Stomach (tissue), 9 donors: ENCODE results near the gene DNAH17. TPM values are rescaled to one million over a fixed set of nuclear protein-coding genes. Genes with fewer than 3 reads are reported as not detected.
A peak's percentile ranks its signal among the peaks of the same experiment; 100 is the strongest.

Experiments
- DNase-seq, 2 donors: peaks; one replicate each; pipeline versions ENCODE4 v3.0.0 to v3.0.0-alpha.2; 2013 to 2019
- H3K27ac ChIP-seq, 5 donors: fragments of 200-600 bp in 4 of 5; sonication (generic) in 4 of 5; one replicate each; pipeline ENCODE4 v1.5.1; 2013 to 2019; ENCODE audit warnings: mild to moderate bottlenecking in 1 of 5, moderate library complexity in 1 of 5
- H3K27me3 ChIP-seq, 3 donors: fragments of 200-600 bp; sonication (generic); one replicate each; pipeline ENCODE4 v1.5.1; 2017 to 2019; ENCODE audit warnings: mixed run types in 1 of 3
- H3K36me3 ChIP-seq, 4 donors: fragments of 200-600 bp; sonication (generic); 1 replicate in 3 of 4; 2 replicates in 1 of 4; pipeline ENCODE4 v1.5.1; 2016 to 2019
- H3K4me1 ChIP-seq, 4 donors: fragments of 200-600 bp; sonication (generic); one replicate each; pipeline ENCODE4 v1.5.1; 2016 to 2019
- H3K4me3 ChIP-seq, 4 donors: fragments of 200-600 bp; sonication (generic) in 3 of 4; one replicate each; pipeline ENCODE4 v1.5.1; 2016 to 2019; ENCODE audit warnings: mild to moderate bottlenecking in 1 of 4
- H3K9me3 ChIP-seq, 4 donors: fragments of 200-600 bp; sonication (generic); one replicate each; pipeline ENCODE4 v1.5.1; 2016 to 2019
- EP300 ChIP-seq: sonication (generic); formaldehyde crosslinking; IDR thresholded peaks from one replicate; pipeline ENCODE4 v1.6.1; 2017; ENCODE audit warnings: antibody characterized with exemption
- POLR2A ChIP-seq, 4 donors: fragments of 450-650 bp; IDR thresholded peaks; one replicate each; pipeline ENCODE4 v1.6.1; 2016; ENCODE audit warnings: antibody characterized with exemption in 4 of 4, control low read depth in 2 of 4, mild to moderate bottlenecking in 1 of 4, moderate library complexity in 1 of 4
- POLR2AphosphoS5 ChIP-seq, 3 donors: sonication (generic); formaldehyde crosslinking; IDR thresholded peaks; one replicate each; pipeline ENCODE4 v1.6.1; 2016; ENCODE audit warnings: antibody characterized with exemption in 3 of 3
- WGBS, 5 donors: extraction: QIAGEN DNeasy Blood & Tissue Kit in 3 of 5; methylation state at CpG; one replicate each; pipeline versions ENCODE4 v1.1.5 to v1.1.7; 2013 to 2018; 5-methylcytosine and 5-hydroxymethylcytosine counted together
- intact Hi-C: fragments of 100-400 bp; cut with DNase I; formaldehyde crosslinking; loops from one replicate; pipeline ENCODE4 v1.15.1; 2023; ENCODE audit warnings: low total_unique reads
- polyA plus RNA-seq, 3 donors: library from polyadenylated mRNA; stranded (reverse); fragments of 200-250 nt; gene quantifications; one replicate each; pipeline ENCODE4 v1.2.3, GENCODE V29; 2013
- total RNA-seq, 5 donors: library from RNA; depleted of rRNA; stranded (reverse); fragments of >200 nt; gene quantifications; one replicate each; pipeline versions ENCODE4 v1.1.0 to v1.2.3, GENCODE V29; 2014 to 2016
- TF ChIP-seq, protein P1 (sequence below), 7 experiments: fragments of 450-650 bp in 4 of 7; fragments of 200-600 bp in 3 of 7; sonication (generic) in 3 of 7; IDR thresholded peaks; one replicate each; pipeline ENCODE4 v1.5.1; 2016 to 2019; ENCODE audit warnings: antibody characterized with exemption in 7 of 7, control low read depth in 2 of 7, mild to moderate bottlenecking in 1 of 7
- donor health status: healthy with polysubstance abuse.
- donor health status: Bipolar disorder and iron deficiency.
- donor health status: healthy.

The DNAH17 gene
- total and polyA plus RNA-seq, 8 donors: 0.03 to 2.4 (median 0.45) TPM; not detected in 5

DNA sequence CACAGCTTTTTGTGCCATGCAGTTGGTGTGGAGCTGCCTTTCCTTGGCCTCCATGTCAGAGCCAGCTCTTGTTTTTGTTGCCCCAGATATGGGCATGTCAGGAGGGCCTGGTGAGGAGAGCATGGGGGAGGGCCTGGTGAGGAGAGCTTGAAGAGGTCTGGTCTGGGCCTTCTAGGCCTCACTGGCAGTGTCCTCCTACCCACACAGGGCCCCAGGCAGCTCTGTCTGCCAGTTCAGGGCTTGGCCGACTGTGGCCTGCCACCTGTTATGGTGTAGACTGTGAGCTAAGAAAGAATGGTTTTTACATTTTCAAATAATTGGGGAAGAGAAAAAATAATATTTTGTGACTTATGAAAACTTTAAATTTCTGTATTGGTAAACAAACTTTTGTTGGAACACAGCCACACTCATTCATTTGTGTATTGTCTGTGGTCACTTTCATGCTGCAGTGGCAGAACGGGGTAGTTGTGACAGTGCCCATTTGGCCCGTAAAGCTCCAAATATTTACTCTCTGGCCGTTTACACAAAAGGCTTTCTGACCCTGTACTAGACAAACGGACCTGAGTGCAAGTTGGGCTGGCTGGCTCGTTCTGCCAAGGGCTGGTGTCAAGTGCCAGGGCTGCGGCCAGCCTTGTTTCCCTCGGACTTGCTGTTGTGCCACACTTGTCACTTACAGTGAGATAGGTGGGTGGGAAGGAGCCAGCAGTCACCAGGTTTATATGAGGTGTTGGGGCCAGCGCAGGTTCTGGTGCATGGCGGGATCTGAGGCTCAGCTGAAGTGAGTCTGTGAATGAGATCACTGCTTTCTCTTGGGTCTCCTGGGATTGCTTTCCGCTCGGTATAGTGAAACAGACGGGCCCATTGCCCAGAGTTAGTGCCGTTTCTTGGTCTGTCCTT is 180.5 kb downstream of the DNAH17 start:
- Histone ChIP-seq H3K27me3 (no peaks in the 10 kb centered on the region), H3K4me3 (no peak overlapping the region), H3K9me3 (no peaks in the 10 kb centered on the region), H3K36me3 (peaks cover 45 to 92% (median 77%) of the 10 kb centered on the region in 4 donors), H3K4me1 (peaks cover 3 to 54% (median 35%) of the 10 kb centered on the region in 4 donors), H3K27ac (peak overlapping the region in 4 of 5 donors; percentile 8 to 68 (median 54))
- TF ChIP-seq EP300: no peak
- TF ChIP-seq POLR2A (IDR thresholded peaks at IDR 0.05): no peak
- intact Hi-C loops: no loop called here
- DNase-seq: peak in 1 of 2 donors; percentile 64
- 34 to 52% (median 43%) methylated on average over 12 to 14 of the region's 14 CpGs for WGBS, 5 donors

DNA sequence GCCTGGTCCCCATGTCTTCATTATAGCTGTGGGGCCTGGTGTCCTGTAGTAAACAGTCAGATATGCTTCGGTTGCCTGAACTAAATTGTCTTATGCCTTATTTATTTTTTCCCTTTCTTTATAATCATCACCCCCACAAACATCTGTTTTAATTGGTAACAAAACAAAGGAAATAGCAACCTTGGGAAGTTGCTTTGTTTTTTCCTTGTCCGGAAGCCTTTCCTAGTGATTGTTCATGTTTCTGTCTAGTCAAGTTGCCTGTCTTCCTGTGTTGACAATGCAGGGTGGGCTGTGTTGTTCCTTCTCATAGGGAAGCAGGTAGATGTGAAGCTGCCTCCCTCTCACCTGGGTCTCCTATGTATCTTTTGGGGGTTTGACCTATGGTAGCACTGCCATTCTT is 182.0 kb downstream of the DNAH17 start:
- TF ChIP-seq POLR2AphosphoS5 (IDR thresholded peaks at IDR 0.05) (no peak), EP300 (no peak), POLR2A (IDR thresholded peaks at IDR 0.05) (no peak)
- TF ChIP-seq, protein P1, sequence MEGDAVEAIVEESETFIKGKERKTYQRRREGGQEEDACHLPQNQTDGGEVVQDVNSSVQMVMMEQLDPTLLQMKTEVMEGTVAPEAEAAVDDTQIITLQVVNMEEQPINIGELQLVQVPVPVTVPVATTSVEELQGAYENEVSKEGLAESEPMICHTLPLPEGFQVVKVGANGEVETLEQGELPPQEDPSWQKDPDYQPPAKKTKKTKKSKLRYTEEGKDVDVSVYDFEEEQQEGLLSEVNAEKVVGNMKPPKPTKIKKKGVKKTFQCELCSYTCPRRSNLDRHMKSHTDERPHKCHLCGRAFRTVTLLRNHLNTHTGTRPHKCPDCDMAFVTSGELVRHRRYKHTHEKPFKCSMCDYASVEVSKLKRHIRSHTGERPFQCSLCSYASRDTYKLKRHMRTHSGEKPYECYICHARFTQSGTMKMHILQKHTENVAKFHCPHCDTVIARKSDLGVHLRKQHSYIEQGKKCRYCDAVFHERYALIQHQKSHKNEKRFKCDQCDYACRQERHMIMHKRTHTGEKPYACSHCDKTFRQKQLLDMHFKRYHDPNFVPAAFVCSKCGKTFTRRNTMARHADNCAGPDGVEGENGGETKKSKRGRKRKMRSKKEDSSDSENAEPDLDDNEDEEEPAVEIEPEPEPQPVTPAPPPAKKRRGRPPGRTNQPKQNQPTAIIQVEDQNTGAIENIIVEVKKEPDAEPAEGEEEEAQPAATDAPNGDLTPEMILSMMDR (IDR thresholded peaks at IDR 0.05): no peak
- Histone ChIP-seq H3K27ac (no peak overlapping the region), H3K27me3 (no peaks in the 10 kb centered on the region), H3K4me1 (peaks cover 9 to 64% (median 41%) of the 10 kb centered on the region in 4 donors), H3K9me3 (no peaks in the 10 kb centered on the region), H3K36me3 (peaks cover 31 to 83% (median 66%) of the 10 kb centered on the region in 4 donors), H3K4me3 (no peak overlapping the region)
- DNase-seq: no peak
- WGBS, 5 donors: 77 to 91% (median 87%) methylated on average over 2 of the region's 2 CpGs
- intact Hi-C loops: no loop called here

DNA sequence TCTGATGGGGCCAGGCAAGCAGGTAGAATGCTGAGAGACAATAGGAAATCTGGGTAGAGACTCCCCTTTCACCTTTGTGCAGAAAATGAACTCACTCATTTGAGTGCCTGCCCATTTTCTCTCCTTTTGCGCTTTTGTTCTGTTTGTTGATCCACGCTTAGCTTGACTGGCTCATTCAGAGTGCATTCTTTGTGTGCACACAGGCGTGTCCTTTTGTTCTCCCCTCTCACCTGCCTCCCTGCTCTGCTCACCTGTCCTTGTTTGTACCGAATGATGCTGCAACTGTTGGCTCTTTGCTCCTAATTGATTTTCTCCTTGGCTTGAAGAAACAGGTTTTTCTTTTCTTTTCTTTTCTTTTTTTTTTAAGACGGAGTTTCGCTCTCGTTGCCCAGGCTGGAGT is 183.0 kb downstream of the DNAH17 start:
- H3K4me3 ChIP-seq: no peak overlapping the region
- H3K27ac ChIP-seq: no peak overlapping the region
- intact Hi-C loops: no loop called here
- H3K9me3 ChIP-seq: no peaks in the 10 kb centered on the region
- peak in 1 of 2 donors; percentile 64 for DNase-seq
- WGBS, 5 donors: 58 to 80% (median 71%) methylated on average over 7 of the region's 7 CpGs
- peaks cover 15 to 71% (median 46%) of the 10 kb centered on the region in 4 donors for H3K4me1 ChIP-seq
- no peaks in the 10 kb centered on the region for H3K27me3 ChIP-seq
- peaks cover 22 to 74% (median 57%) of the 10 kb centered on the region in 4 donors for H3K36me3 ChIP-seq
- TF ChIP-seq POLR2AphosphoS5 (IDR thresholded peaks at IDR 0.05): no peak
- no peak for TF ChIP-seq POLR2A (IDR thresholded peaks at IDR 0.05)
- TF ChIP-seq, protein P1 (IDR thresholded peaks at IDR 0.05): no peak
- TF ChIP-seq EP300: no peak

DNA sequence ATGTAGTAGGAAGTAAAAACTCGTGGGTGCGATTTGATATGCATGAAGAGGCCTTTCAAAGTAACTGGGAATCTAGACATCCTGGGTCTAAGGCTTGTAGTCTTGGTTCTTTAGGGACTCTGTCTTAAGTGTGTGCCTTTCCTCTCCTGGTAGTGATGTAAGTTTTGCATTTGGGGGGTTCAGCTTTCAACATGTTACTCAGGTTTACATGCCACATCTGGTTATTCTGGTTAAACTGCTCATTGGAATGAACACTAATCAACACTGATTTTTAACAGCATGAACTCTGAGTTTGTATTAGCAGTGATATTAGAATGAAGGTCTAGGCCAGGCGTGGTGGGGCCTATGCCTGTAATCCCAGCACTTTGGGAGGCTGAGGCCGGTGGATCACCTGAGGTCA is 183.6 kb downstream of the DNAH17 start:
- peak in 1 of 2 donors; percentile 39 for DNase-seq
- no peak for TF ChIP-seq POLR2A (IDR thresholded peaks at IDR 0.05)
- no peak for TF ChIP-seq EP300
- TF ChIP-seq, protein P1 (IDR thresholded peaks at IDR 0.05): no peak
- no peak for TF ChIP-seq POLR2AphosphoS5 (IDR thresholded peaks at IDR 0.05)
- intact Hi-C loops: no loop called here
- peaks cover 18 to 77% (median 49%) of the 10 kb centered on the region in 4 donors for H3K4me1 ChIP-seq
- H3K27me3 ChIP-seq: no peaks in the 10 kb centered on the region
- H3K9me3 ChIP-seq: no peaks in the 10 kb centered on the region
- H3K36me3 ChIP-seq: peaks cover 16 to 67% (median 51%) of the 10 kb centered on the region in 4 donors
- no peak overlapping the region for H3K27ac ChIP-seq
- 77 to 88% (median 87%) methylated on average over 4 of the region's 4 CpGs for WGBS, 5 donors
- no peak overlapping the region for H3K4me3 ChIP-seq
